Transverse colon (tissue), 4 donors: ENCODE measurements around the gene XRCC4.

ENCODE experiments used
- CTCF ChIP-seq, 5 experiments: fragments of 200-600 bp in 3 of 5; fragments of 450-650 bp in 2 of 5; sonication (generic) in 3 of 5; IDR thresholded peaks; 1 replicate in 2 of 5; 2 replicates in 3 of 5; pipeline ENCODE4 v1.5.1; 2016 to 2017; ENCODE audit warnings: antibody characterized with exemption in 5 of 5, inconsistent platforms in 3 of 5, mild to moderate bottlenecking in 2 of 5, moderate library complexity in 1 of 5
- EP300 ChIP-seq: sonication (generic); formaldehyde crosslinking; IDR thresholded peaks from one replicate; pipeline ENCODE4 v1.6.1; 2017; ENCODE audit warnings: antibody characterized with exemption, low read depth
- POLR2A ChIP-seq: fragments of 450-650 bp; IDR thresholded peaks from one replicate; pipeline ENCODE4 v1.6.1; 2016; ENCODE audit warnings: antibody characterized with exemption, mild to moderate bottlenecking, moderate library complexity
- POLR2AphosphoS5 ChIP-seq, 3 donors: sonication (generic); formaldehyde crosslinking; IDR thresholded peaks; one replicate each; pipeline ENCODE4 v1.6.1; 2016; ENCODE audit warnings: antibody characterized with exemption in 3 of 3

GRCh38 chr5:83096660-83097339, 19.5 kb downstream of the XRCC4 start:
- TF ChIP-seq POLR2AphosphoS5 (IDR thresholded peaks at IDR 0.05) (no peak), CTCF (IDR thresholded peaks at IDR 0.05) (no peak), EP300 (no peak), POLR2A (no peak)
